ENCODE results near the gene GUCY1B1. TPM values are rescaled to one million over a fixed set of nuclear protein-coding genes. Genes with fewer than 3 reads are reported as not detected.

The GUCY1B1 gene
- 10 to 100 TPM in 2 of 3 donors, 1 to 10 TPM in 1; 5.4 to 18.0 (median 11.9) TPM for total RNA-seq

DNA sequence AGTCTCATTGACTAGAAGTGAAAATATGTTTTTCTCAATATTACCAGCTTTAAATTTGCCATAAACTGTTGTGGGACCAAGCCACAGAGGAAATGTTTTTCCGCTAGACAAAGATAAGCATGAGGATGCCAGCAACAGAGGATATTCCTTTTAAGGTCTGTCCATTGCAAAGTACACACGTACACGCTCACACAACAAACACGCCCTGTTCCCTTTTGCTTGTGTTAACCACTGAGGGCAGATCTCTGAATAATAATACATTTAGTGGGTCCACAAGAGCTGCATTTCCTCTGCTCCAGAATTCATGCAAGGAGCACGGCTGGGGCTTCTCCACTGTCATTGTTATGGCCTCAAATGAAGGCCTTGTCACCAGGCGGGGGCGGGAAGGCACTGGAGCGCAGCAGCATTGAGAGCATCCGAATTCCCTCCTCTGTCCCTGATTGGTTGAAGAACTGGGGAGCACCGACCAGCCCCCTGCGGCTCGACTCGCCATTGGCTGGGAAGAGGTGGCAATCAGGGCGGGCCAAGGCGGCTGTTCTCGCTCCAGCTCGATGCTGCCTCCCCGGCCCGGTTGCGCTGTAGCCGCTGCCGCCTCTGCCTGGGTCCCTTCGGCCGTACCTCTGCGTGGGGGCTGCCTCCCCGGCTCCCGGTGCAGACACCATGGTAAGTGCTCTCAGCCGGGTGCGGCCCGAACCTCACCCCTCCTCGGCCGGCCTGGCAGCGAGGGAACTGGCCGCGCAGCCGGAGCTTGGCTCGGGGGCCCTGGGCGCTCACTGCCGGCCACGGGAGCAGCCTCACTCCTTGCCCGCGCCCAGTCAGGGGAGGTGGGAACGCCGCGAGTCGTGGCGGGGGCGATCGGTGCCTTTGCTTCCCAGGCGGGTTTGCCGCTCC, at the start of gene GUCY1B1:
GUCY1B1 (plus strand) TSS at position 541 of the 891 bp plus-strand sequence; CDS start at position 661, 120 bp downstream.
- no peaks in the 10 kb centered on the region for H3K4me1 ChIP-seq
- H3K4me3 ChIP-seq, result peak within 1 kb of the TSS; percentile 50 to 83 (median 81)
- peak; percentile 83 to 90 for DNase-seq (ENCODE audit: low spot score in 2 of 2)
- peak within 1 kb of the TSS; percentile 77 to 91 for H3K27ac ChIP-seq
- TF ChIP-seq POLR2A (IDR thresholded peaks at IDR 0.05) (no peak), POLR2AphosphoS5 (IDR thresholded peaks at IDR 0.05) (peak in 2 of 3 donors; percentile 3 to 24)
- TF ChIP-seq, protein P1, sequence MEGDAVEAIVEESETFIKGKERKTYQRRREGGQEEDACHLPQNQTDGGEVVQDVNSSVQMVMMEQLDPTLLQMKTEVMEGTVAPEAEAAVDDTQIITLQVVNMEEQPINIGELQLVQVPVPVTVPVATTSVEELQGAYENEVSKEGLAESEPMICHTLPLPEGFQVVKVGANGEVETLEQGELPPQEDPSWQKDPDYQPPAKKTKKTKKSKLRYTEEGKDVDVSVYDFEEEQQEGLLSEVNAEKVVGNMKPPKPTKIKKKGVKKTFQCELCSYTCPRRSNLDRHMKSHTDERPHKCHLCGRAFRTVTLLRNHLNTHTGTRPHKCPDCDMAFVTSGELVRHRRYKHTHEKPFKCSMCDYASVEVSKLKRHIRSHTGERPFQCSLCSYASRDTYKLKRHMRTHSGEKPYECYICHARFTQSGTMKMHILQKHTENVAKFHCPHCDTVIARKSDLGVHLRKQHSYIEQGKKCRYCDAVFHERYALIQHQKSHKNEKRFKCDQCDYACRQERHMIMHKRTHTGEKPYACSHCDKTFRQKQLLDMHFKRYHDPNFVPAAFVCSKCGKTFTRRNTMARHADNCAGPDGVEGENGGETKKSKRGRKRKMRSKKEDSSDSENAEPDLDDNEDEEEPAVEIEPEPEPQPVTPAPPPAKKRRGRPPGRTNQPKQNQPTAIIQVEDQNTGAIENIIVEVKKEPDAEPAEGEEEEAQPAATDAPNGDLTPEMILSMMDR (IDR thresholded peaks at IDR 0.05), result peak in 2 of 3 donors; percentile 12 to 50
- intact Hi-C loops (cut with DNase I; ENCODE audit: low total_unique reads), result no loop called here
- no peaks in the 10 kb centered on the region for H3K9me3 ChIP-seq
- no peaks in the 10 kb centered on the region for H3K27me3 ChIP-seq
- H3K36me3 ChIP-seq, result no peaks in the 10 kb centered on the region

DNA sequence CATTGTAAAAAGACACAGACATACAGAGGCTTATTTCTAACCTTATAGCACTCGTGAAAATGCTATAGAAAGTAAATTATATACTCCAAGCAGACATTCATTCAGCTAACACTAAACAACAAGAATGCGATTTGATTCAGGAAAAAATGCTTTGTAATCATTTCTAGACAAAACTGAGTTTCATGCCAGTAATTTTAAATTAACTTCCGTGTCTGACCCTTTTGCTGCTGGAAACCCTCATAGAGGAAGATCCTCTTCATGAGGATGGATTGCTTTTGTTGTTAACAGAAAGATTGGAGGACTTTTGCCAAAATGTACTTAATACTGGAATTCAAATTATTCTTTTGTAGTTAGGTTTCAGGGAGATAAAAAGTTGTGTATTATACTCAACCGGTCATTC, 48.9 kb upstream of the GUCY1B1 start:
- H3K4me1 ChIP-seq, result no peaks in the 10 kb centered on the region
- intact Hi-C loops (cut with DNase I; ENCODE audit: low total_unique reads), result no loop called here
- no peak for DNase-seq (ENCODE audit: low spot score in 2 of 2)
- no peaks in the 10 kb centered on the region for H3K36me3 ChIP-seq
- no peaks in the 10 kb centered on the region for H3K27me3 ChIP-seq
- TF ChIP-seq, protein P1 (IDR thresholded peaks at IDR 0.05), result no peak
- no peak for TF ChIP-seq POLR2AphosphoS5 (IDR thresholded peaks at IDR 0.05)
- TF ChIP-seq POLR2A (IDR thresholded peaks at IDR 0.05), result no peak
- no peak overlapping the region for H3K4me3 ChIP-seq
- H3K9me3 ChIP-seq, result no peaks in the 10 kb centered on the region
- no peak overlapping the region for H3K27ac ChIP-seq

DNA sequence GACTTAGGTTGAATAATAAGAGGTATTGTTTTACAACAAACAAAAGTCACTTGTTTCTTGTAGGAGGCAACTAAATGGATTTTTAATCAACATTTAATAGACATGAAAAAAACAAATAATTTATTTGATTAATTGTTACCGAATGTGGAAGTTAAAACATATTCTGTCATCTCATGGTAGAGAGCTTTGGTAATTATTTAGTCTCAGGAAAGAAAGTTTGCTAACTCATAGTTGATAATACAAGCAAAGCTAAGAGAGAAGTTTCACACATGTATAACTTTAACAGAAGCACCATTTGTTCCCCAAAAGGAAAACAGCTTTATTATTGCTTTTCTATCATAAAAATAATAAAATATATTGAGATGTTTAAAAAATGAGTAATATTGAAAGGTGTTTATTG, 47.3 kb upstream of the GUCY1B1 start:
- intact Hi-C loops (cut with DNase I; ENCODE audit: low total_unique reads), result no loop called here
- no peak overlapping the region for H3K4me3 ChIP-seq
- DNase-seq (ENCODE audit: low spot score in 2 of 2), result no peak
- H3K27ac ChIP-seq, result no peak overlapping the region
- H3K4me1 ChIP-seq, result no peaks in the 10 kb centered on the region
- TF ChIP-seq POLR2A (IDR thresholded peaks at IDR 0.05), result no peak
- TF ChIP-seq, protein P1 (IDR thresholded peaks at IDR 0.05), result no peak
- TF ChIP-seq POLR2AphosphoS5 (IDR thresholded peaks at IDR 0.05), result no peak
- H3K36me3 ChIP-seq, result no peaks in the 10 kb centered on the region
- no peaks in the 10 kb centered on the region for H3K27me3 ChIP-seq
- H3K9me3 ChIP-seq, result no peaks in the 10 kb centered on the region

DNA sequence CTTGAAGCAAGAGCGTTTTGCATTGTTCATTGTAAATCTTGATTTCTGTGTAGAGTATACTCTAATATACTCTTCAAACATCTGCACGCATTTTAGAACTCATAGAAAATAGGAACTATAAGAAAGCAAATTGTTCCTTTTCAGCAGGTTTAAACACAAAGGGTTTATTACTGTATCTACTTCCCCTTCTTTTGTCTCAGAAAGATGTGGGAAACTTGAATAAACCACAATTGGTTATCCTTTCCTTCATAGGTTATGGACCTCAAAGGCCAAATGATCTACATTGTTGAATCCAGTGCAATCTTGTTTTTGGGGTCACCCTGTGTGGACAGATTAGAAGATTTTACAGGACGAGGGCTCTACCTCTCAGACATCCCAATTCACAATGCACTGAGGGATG, 46.0 kb upstream of the GUCY1B1 start:
- Histone ChIP-seq H3K27me3 (no peaks in the 10 kb centered on the region), H3K4me3 (no peak overlapping the region), H3K27ac (no peak overlapping the region), H3K9me3 (no peaks in the 10 kb centered on the region), H3K4me1 (no peaks in the 10 kb centered on the region), H3K36me3 (no peaks in the 10 kb centered on the region)
- intact Hi-C loops (cut with DNase I; ENCODE audit: low total_unique reads), result no loop called here
- no peak for TF ChIP-seq POLR2AphosphoS5 (IDR thresholded peaks at IDR 0.05)
- no peak for DNase-seq (ENCODE audit: low spot score in 2 of 2)

DNA sequence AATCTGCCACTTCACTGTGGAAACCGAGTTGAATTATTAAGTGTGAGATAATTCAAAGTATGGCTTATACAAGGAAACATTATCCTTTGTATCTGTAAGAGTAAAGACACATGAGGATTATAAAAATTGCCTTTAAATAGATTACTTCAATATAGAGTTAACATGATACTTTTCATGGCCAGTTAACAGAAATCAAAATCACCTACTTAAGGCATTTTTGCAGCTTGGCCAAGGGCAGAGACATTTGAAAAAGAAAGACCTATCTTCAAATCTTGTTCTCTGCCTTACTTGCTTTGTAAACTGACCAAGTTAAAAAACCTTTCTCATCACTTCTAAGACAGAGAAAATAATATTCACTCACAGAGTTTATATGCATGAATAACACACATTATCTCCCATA, 44.9 kb upstream of the GUCY1B1 start:
- H3K36me3 ChIP-seq, result no peaks in the 10 kb centered on the region
- TF ChIP-seq, protein P1 (IDR thresholded peaks at IDR 0.05), result no peak
- TF ChIP-seq POLR2AphosphoS5 (IDR thresholded peaks at IDR 0.05) (no peak), POLR2A (IDR thresholded peaks at IDR 0.05) (no peak)
- intact Hi-C loops (cut with DNase I; ENCODE audit: low total_unique reads), result no loop called here
- H3K4me3 ChIP-seq, result no peak overlapping the region
- no peak overlapping the region for H3K27ac ChIP-seq
- H3K9me3 ChIP-seq, result no peaks in the 10 kb centered on the region
- no peaks in the 10 kb centered on the region for H3K27me3 ChIP-seq
- no peaks in the 10 kb centered on the region for H3K4me1 ChIP-seq
- DNase-seq (ENCODE audit: low spot score in 2 of 2), result no peak
